K562 (cell line): Measurements from ENCODE around the gene ZFYVE16.

Experiments used
- BHLHE40 ChIP-seq: IDR thresholded peaks from 2 replicates; pipeline ENCODE4 v1.6.1; 2011; ENCODE audit warnings: low read length, improper control_type of control experiment
- HOXB6 ChIP-seq: fragments of 250-450 bp; sonication (Bioruptor Pico); IDR thresholded peaks from 2 replicates; pipeline ENCODE4 v1.5.1; 2022; ENCODE audit warnings: mild to moderate bottlenecking, borderline replicate concordance
- JUN ChIP-seq, 2 experiments: sonication (generic) in 1 of 2; formaldehyde crosslinking in 1 of 2; IDR thresholded peaks; 2 replicates each; pipeline versions ENCODE4 v1.6.1 to v1.8.0; 2012 to 2022; ENCODE audit warnings: borderline replicate concordance in 2 of 2, mild to moderate bottlenecking in 2 of 2, improper control_type of control experiment in 1 of 2, low read depth in 1 of 2, low read length in 1 of 2, missing genetic modification reagents in 1 of 2
- MAFF ChIP-seq: IDR thresholded peaks from 2 replicates; pipeline ENCODE4 v1.6.1; 2012; ENCODE audit warnings: low read length, improper control_type of control experiment
- POLR2AphosphoS5 ChIP-seq: IDR thresholded peaks from 2 replicates; pipeline ENCODE4 v1.6.1; 2011; ENCODE audit warnings: mild to moderate bottlenecking, low read depth, low read length, moderate library complexity; ENCODE audit not compliant: control insufficient read depth, insufficient read depth
- TAF1 ChIP-seq: IDR thresholded peaks from 2 replicates; pipeline ENCODE4 v1.6.1; 2011; ENCODE audit warnings: mild to moderate bottlenecking, low read length, moderate library complexity; ENCODE audit not compliant: insufficient read depth, control insufficient read depth, severe bottlenecking; ENCODE audit errors: extremely low read depth
- TARDBP ChIP-seq: fragments of 450-650 bp; IDR thresholded peaks from 2 replicates; pipeline ENCODE4 v1.6.1; 2016
- ZNF830 ChIP-seq: fragments of 250-450 bp; sonication (Bioruptor Pico); IDR thresholded peaks from 2 replicates; pipeline ENCODE4 v1.5.0; 2021; ENCODE audit warnings: mild to moderate bottlenecking
- TF ChIP-seq, protein P1 (sequence below): fragments of 250-450 bp; sonication (Bioruptor Pico); IDR thresholded peaks from 2 replicates; pipeline ENCODE4 v1.4.0; 2020; ENCODE audit warnings: mild to moderate bottlenecking, moderate library complexity, borderline replicate concordance
- TF ChIP-seq, protein P2 (sequence below): fragments of 250-450 bp; sonication (Bioruptor Pico); IDR thresholded peaks from 2 replicates; pipeline ENCODE4 v1.5.1; 2021; ENCODE audit warnings: mild to moderate bottlenecking

DNA sequence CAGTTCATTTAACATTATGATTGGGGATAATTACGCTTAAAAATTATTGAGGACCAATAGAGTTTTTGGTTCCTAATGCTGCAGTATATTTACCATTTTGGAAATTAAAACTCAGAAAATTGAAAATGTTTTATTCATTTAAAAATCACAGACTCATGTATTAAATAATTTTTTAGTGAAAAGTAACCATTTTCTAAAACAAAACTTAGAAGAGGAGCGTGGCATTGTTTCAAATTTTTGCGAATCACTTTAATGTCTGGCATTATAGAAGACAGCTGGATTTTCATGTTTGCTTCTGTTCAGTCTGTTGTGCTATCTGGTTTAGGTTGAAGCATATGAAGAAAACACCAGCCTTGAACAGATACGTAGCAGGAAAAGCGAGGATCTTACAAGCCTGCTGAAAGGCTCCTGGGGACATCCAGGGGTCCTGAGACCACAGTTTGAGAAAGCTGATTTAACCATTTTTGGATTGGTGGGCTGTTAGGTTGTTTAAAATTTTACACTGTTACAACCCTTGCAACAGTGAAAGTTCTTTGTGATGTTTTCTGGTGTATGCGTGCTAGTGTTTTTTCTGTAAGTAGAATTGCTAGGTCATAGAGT, 1.6 kb downstream of the ZFYVE16 start:
- no peak for TF ChIP-seq POLR2AphosphoS5
- TF ChIP-seq JUN (IDR thresholded peaks at IDR 0.05; ENCODE audit: borderline replicate concordance, low read depth, low read length) = no peak
- no peak for TF ChIP-seq JUN (CRISPR knock-in tag; IDR thresholded peaks at IDR 0.05; ENCODE audit: borderline replicate concordance)
- TF ChIP-seq, protein P1, sequence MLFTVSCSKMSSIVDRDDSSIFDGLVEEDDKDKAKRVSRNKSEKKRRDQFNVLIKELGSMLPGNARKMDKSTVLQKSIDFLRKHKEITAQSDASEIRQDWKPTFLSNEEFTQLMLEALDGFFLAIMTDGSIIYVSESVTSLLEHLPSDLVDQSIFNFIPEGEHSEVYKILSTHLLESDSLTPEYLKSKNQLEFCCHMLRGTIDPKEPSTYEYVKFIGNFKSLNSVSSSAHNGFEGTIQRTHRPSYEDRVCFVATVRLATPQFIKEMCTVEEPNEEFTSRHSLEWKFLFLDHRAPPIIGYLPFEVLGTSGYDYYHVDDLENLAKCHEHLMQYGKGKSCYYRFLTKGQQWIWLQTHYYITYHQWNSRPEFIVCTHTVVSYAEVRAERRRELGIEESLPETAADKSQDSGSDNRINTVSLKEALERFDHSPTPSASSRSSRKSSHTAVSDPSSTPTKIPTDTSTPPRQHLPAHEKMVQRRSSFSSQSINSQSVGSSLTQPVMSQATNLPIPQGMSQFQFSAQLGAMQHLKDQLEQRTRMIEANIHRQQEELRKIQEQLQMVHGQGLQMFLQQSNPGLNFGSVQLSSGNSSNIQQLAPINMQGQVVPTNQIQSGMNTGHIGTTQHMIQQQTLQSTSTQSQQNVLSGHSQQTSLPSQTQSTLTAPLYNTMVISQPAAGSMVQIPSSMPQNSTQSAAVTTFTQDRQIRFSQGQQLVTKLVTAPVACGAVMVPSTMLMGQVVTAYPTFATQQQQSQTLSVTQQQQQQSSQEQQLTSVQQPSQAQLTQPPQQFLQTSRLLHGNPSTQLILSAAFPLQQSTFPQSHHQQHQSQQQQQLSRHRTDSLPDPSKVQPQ (CRISPR knock-in tag) = no peak
- TF ChIP-seq ZNF830 = no peak
- TF ChIP-seq BHLHE40 = no peak
- no peak for TF ChIP-seq HOXB6 (CRISPR knock-in tag)
- TF ChIP-seq TAF1 = no peak
- no peak for TF ChIP-seq TARDBP
- TF ChIP-seq, protein P2, sequence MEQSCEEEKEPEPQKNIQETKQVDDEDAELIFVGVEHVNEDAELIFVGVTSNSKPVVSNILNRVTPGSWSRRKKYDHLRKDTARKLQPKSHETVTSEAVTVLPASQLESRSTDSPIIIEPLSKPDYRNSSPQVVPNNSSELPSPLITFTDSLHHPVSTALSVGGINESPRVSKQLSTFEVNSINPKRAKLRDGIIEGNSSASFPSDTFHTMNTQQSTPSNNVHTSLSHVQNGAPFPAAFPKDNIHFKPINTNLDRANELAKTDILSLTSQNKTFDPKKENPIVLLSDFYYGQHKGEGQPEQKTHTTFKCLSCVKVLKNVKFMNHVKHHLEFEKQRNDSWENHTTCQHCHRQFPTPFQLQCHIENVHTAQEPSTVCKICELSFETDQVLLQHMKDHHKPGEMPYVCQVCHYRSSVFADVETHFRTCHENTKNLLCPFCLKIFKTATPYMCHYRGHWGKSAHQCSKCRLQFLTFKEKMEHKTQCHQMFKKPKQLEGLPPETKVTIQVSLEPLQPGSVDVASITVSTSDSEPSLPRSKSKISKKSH (CRISPR knock-in tag) = no peak
- TF ChIP-seq MAFF = no peak
